Mesothelial cell of epicardium (in vitro differentiated cells): ENCODE results near the gene CYP39A1. TPM values are rescaled to one million over a fixed set of nuclear protein-coding genes. Genes with fewer than 3 reads are reported as not detected.

ENCODE experiments used
- DNase-seq, 2 experiments: peaks; one replicate each; pipeline ENCODE4 v3.0.0; 2021; ENCODE audit warnings: low spot score in 2 of 2; ENCODE audit not compliant: unreplicated experiment in 2 of 2
- H3K27ac Mint-ChIP-seq: 2 replicates; pipeline ENCODE4 v1.8.0; 2021; ENCODE audit warnings: mixed read lengths
- H3K27me3 Mint-ChIP-seq: 2 replicates; pipeline ENCODE4 v1.8.0; 2021; ENCODE audit warnings: low read depth, mixed read lengths
- H3K36me3 Mint-ChIP-seq: 2 replicates; pipeline ENCODE4 v1.8.0; 2021; ENCODE audit warnings: mixed read lengths
- H3K4me1 Mint-ChIP-seq: 2 replicates; pipeline ENCODE4 v1.8.0; 2021; ENCODE audit warnings: mixed read lengths
- H3K4me3 Mint-ChIP-seq: 2 replicates; pipeline ENCODE4 v1.8.0; 2021; ENCODE audit warnings: mild to moderate bottlenecking, moderate library complexity, mixed read lengths
- H3K9me3 Mint-ChIP-seq: 2 replicates; pipeline ENCODE4 v1.8.0; 2021; ENCODE audit warnings: mixed read lengths
- total RNA-seq: library from RNA; stranded (reverse); gene quantifications from 3 replicates; pipeline ENCODE4 v1.2.1, GENCODE V29; 2021
- TF ChIP-seq, protein P1 (sequence below): fragments of 200-600 bp; sonication (generic); IDR thresholded peaks from one replicate; pipeline ENCODE4 v1.5.0; 2021; ENCODE audit warnings: antibody characterized with exemption; ENCODE audit not compliant: unreplicated experiment

The CYP39A1 gene
- total RNA-seq, 1 donor from 2014 or later = 6.9 TPM

GRCh38 chr6:46655803-46656202 lies 3.2 kb upstream of the CYP39A1 start:
- no peak for DNase-seq
- Mint-ChIP-seq H3K27me3 (peaks cover 21% of the 10 kb centered on the region), H3K27ac (no peak overlapping the region), H3K36me3 (peaks cover 3% of the 10 kb centered on the region), H3K9me3 (no peaks in the 10 kb centered on the region), H3K4me3 (no peak overlapping the region), H3K4me1 (peaks cover 14% of the 10 kb centered on the region)
- TF ChIP-seq, protein P1, sequence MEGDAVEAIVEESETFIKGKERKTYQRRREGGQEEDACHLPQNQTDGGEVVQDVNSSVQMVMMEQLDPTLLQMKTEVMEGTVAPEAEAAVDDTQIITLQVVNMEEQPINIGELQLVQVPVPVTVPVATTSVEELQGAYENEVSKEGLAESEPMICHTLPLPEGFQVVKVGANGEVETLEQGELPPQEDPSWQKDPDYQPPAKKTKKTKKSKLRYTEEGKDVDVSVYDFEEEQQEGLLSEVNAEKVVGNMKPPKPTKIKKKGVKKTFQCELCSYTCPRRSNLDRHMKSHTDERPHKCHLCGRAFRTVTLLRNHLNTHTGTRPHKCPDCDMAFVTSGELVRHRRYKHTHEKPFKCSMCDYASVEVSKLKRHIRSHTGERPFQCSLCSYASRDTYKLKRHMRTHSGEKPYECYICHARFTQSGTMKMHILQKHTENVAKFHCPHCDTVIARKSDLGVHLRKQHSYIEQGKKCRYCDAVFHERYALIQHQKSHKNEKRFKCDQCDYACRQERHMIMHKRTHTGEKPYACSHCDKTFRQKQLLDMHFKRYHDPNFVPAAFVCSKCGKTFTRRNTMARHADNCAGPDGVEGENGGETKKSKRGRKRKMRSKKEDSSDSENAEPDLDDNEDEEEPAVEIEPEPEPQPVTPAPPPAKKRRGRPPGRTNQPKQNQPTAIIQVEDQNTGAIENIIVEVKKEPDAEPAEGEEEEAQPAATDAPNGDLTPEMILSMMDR = no peak

DNA sequence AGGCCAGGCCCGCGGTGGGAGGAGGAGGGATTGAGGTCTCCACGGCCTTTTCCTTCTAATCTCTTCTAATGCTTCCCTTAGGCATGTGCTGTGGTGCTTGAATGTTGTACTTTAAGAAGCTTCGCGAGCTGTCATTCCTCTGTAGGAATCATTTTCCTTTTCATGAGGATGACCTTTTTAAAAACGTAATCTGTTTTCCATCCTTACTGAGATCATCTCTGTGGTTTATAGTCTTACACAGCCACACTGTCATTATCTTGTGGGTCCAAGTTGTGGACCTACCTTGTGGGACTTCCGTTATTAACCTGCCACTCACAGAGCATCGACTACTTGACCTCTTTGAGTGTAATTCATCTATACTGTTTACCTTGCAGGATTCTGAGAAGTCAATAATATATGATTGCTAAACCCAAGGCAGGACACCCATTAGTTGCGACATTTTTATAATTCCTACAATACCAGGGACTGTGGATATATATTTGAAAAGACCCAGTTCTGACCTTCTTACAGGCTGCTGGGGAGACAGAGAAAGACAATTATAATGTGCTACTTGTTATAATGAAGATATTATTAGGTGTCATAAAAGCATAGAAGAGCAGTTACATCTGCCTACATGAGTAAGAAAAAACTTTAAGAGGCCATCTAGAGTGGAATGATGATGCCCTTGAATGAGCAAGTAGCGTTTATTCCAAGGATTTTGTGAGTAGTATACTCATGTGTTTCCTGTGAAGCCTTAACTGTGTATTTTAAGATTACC lies 999 bp upstream of the CYP39A1 start:
- TF ChIP-seq, protein P1 = no peak
- peak overlapping the region; percentile 99 for H3K4me3 Mint-ChIP-seq
- H3K4me1 Mint-ChIP-seq = peaks cover 23% of the 10 kb centered on the region
- peaks cover 21% of the 10 kb centered on the region for H3K27me3 Mint-ChIP-seq
- H3K27ac Mint-ChIP-seq = no peak overlapping the region
- DNase-seq = no peak
- H3K9me3 Mint-ChIP-seq = no peaks in the 10 kb centered on the region
- peaks cover 8% of the 10 kb centered on the region for H3K36me3 Mint-ChIP-seq

- Mint-ChIP-seq H3K27me3 (peaks cover 21% of the 10 kb centered on the region), H3K4me3 (peak overlapping the region; percentile 99), H3K9me3 (no peaks in the 10 kb centered on the region), H3K36me3 (peaks cover 10% of the 10 kb centered on the region), H3K27ac (peak overlapping the region; percentile 97), H3K4me1 (peaks cover 23% of the 10 kb centered on the region)
- no peak for DNase-seq
- TF ChIP-seq, protein P1 = no peak
Measured at GRCh38 chr6:46652232-46652602, 401 bp downstream of the CYP39A1 start.

DNA sequence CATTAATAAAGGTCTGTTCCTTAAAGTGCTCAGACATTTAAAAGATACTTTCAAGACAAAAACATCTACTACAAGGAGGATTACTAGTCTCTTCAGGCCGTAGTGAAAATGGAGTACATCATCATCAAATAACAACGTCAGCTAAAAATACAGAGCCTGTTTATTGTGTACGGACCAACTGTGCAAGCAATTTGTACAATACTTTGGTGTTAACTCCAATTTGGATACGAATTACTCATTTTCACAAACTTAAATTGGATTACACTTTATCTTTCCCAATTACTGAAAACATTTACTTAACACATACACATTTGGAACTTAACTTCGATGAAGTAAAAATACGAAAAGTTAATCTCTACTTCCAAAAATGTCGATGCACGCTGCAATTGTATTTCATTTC lies 802 bp downstream of the CYP39A1 start:
- Mint-ChIP-seq H3K4me3 (peak overlapping the region; percentile 99), H3K36me3 (peaks cover 11% of the 10 kb centered on the region), H3K27me3 (peaks cover 21% of the 10 kb centered on the region), H3K9me3 (peaks cover 3% of the 10 kb centered on the region), H3K27ac (peak overlapping the region; percentile 97), H3K4me1 (peaks cover 23% of the 10 kb centered on the region)
- no peak for DNase-seq
- TF ChIP-seq, protein P1 = no peak

GRCh38 chr6:46651006-46651405 lies 1.6 kb downstream of the CYP39A1 start:
- Mint-ChIP-seq H3K36me3 (peaks cover 11% of the 10 kb centered on the region), H3K9me3 (peaks cover 10% of the 10 kb centered on the region), H3K4me1 (peaks cover 23% of the 10 kb centered on the region), H3K27me3 (peaks cover 21% of the 10 kb centered on the region), H3K27ac (no peak overlapping the region), H3K4me3 (peak overlapping the region; percentile 99)
- TF ChIP-seq, protein P1 = no peak
- DNase-seq = no peak
